A673 (cell line): ENCODE results near the gene NR5A2.

Experiments
- EZH2 ChIP-seq: fragments of 200-600 bp; sonication (generic); IDR thresholded peaks from 2 replicates; pipeline ENCODE4 v1.6.1; 2017; ENCODE audit warnings: borderline replicate concordance, low read depth, mild to moderate bottlenecking, mixed read lengths, antibody characterized with exemption, low read length; ENCODE audit not compliant: poor library complexity, severe bottlenecking
- TF ChIP-seq, protein P1 (sequence below): fragments of 300-800, 200-600 bp; sonication (generic); conservative IDR thresholded peaks from 2 replicates; pipeline ENCODE4 v1.5.1; 2017; ENCODE audit warnings: low read depth, mild to moderate bottlenecking, antibody characterized with exemption, low read length, moderate library complexity, mixed read lengths

DNA sequence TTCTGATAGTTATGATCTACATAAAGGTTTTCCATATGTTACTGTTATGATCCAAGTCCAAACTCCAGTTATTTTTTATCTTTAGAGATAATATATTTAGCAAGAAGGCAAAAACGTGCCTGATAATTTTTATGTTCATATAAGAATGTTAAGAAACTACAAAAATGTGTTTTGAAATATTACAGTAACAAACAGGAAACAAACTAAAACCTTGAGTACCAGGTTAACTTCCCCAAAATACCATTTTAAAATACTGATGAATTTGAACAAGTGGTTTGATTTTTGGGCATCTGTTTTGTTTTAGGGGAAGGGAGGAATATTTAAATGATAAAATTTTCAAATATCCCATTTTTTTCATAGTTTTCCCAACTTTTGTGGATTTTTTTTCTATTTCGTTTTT lies 124.8 kb downstream of the NR5A2 start:
- TF ChIP-seq, protein P1, sequence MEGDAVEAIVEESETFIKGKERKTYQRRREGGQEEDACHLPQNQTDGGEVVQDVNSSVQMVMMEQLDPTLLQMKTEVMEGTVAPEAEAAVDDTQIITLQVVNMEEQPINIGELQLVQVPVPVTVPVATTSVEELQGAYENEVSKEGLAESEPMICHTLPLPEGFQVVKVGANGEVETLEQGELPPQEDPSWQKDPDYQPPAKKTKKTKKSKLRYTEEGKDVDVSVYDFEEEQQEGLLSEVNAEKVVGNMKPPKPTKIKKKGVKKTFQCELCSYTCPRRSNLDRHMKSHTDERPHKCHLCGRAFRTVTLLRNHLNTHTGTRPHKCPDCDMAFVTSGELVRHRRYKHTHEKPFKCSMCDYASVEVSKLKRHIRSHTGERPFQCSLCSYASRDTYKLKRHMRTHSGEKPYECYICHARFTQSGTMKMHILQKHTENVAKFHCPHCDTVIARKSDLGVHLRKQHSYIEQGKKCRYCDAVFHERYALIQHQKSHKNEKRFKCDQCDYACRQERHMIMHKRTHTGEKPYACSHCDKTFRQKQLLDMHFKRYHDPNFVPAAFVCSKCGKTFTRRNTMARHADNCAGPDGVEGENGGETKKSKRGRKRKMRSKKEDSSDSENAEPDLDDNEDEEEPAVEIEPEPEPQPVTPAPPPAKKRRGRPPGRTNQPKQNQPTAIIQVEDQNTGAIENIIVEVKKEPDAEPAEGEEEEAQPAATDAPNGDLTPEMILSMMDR, result no peak
- no peak for TF ChIP-seq EZH2
